OCI-LY1 (cell line): ENCODE data around the gene CCR9.

Experiments used
- CTCF ChIP-seq: fragments of 200-600 bp; sonication (generic), shearing (Covaris generic); IDR thresholded peaks from 2 replicates; pipeline ENCODE4 v1.5.1; 2017; ENCODE audit warnings: mild to moderate bottlenecking, antibody characterized with exemption, low read length, moderate library complexity, mixed read lengths
- EZH2 ChIP-seq: fragments of 200-600 bp; sonication (generic), shearing (Covaris generic); IDR thresholded peaks from 2 replicates; pipeline ENCODE4 v1.8.0; 2017; ENCODE audit warnings: borderline replicate concordance, mixed run types, mild to moderate bottlenecking, antibody characterized with exemption, low read length, moderate library complexity, mixed read lengths

GRCh38 chr3:45948881-45949280 lies 62.5 kb downstream of the CCR9 start:
- no peak for TF ChIP-seq CTCF
- no peak for TF ChIP-seq EZH2
